Measurements from ENCODE around the gene MALRD1.

Gene MALRD1

DNA sequence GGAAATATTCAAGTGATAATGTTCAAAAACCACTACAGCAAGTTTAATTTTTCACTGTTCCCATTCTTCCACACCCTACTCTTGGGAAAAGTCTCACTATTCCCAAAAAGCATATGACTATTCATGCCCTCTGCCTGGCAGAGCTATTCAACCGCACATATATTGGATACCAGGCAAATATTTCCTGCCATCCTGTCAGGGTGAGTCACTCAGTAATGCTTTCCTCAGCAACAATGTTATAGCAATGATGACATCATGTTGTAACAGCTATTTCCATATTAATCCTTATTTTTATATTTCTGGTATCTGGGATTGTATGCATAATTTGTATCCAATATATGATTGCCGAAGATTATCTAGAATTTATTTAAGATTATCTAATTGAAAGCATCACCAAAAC is 653.6 kb downstream of the MALRD1 start:
- Histone ChIP-seq H3K9ac (ENCODE audit: low read length) (no peak overlapping the region), H3K27me3 (ENCODE audit: insufficient read depth, low read length) (no peaks in the 10 kb centered on the region), H3K27ac (ENCODE audit: low read depth, low read length, poor library complexity, severe bottlenecking) (no peak overlapping the region), H3K79me2 (ENCODE audit: insufficient read depth, low read length) (no peaks in the 10 kb centered on the region), H3K9me2 (ENCODE audit: low read depth, low read length) (no peaks in the 10 kb centered on the region), H3K9me3 (ENCODE audit: low read length) (no peaks in the 10 kb centered on the region), H3K4me3 (ENCODE audit: low read depth, low read length, poor library complexity, severe bottlenecking) (no peak overlapping the region), H3K4me2 (ENCODE audit: low read length) (no peak overlapping the region), H2AFZ (ENCODE audit: low read length) (no peak overlapping the region), H3K4me1 (ENCODE audit: insufficient read depth, low read length, severe bottlenecking) (no peaks in the 10 kb centered on the region), H3F3A (ENCODE audit: insufficient read depth, low read length) (no peaks in the 10 kb centered on the region), H3K36me3 (ENCODE audit: insufficient read depth, low read length) (no peaks in the 10 kb centered on the region), H4K20me1 (ENCODE audit: insufficient read depth, low read length) (no peaks in the 10 kb centered on the region)
- no peak for TF ChIP-seq EZH2 (IDR thresholded peaks at IDR 0.05; ENCODE audit: borderline replicate concordance, low read length)
- no peak for TF ChIP-seq CTCF (IDR thresholded peaks at IDR 0.05; ENCODE audit: low read length)

DNA sequence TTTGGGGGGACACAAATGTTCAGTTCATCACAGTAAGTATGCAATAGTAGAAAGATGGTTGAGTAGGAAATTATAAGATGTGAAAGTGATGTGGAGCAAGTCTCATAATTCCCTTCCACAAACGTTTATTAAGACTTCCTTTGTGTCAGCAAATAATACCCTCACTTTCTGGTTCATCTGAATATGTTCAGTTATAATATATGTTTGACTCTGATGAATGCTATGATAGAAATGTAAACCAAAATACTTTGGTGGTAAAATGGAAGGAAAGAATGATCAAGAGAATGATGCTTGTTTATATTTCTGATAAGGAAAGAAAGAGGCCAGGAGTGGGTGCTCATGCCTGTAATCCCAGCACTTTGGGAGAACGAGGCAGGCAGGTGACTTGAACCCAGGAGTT is 655.9 kb downstream of the MALRD1 start:
- no peak overlapping the region for H3K27ac ChIP-seq (ENCODE audit: low read depth, low read length, poor library complexity, severe bottlenecking)
- no peaks in the 10 kb centered on the region for H3K27me3 ChIP-seq (ENCODE audit: insufficient read depth, low read length)
- H3K4me2 ChIP-seq (ENCODE audit: low read length): no peak overlapping the region
- H3K9ac ChIP-seq (ENCODE audit: low read length): no peak overlapping the region
- H2AFZ ChIP-seq (ENCODE audit: low read length): no peak overlapping the region
- H3K79me2 ChIP-seq (ENCODE audit: insufficient read depth, low read length): no peaks in the 10 kb centered on the region
- TF ChIP-seq CTCF (IDR thresholded peaks at IDR 0.05; ENCODE audit: low read length): no peak
- no peak for TF ChIP-seq EZH2 (IDR thresholded peaks at IDR 0.05; ENCODE audit: borderline replicate concordance, low read length)
- H3K4me3 ChIP-seq (ENCODE audit: low read depth, low read length, poor library complexity, severe bottlenecking): no peak overlapping the region
- H3K9me2 ChIP-seq (ENCODE audit: low read depth, low read length): no peaks in the 10 kb centered on the region
- no peaks in the 10 kb centered on the region for H3F3A ChIP-seq (ENCODE audit: insufficient read depth, low read length)
- H3K36me3 ChIP-seq (ENCODE audit: insufficient read depth, low read length): no peaks in the 10 kb centered on the region
- no peaks in the 10 kb centered on the region for H3K9me3 ChIP-seq (ENCODE audit: low read length)
- H4K20me1 ChIP-seq (ENCODE audit: insufficient read depth, low read length): no peaks in the 10 kb centered on the region
- no peaks in the 10 kb centered on the region for H3K4me1 ChIP-seq (ENCODE audit: insufficient read depth, low read length, severe bottlenecking)

- Histone ChIP-seq H3K4me3 (ENCODE audit: low read depth, low read length, poor library complexity, severe bottlenecking) (no peak overlapping the region), H3F3A (ENCODE audit: insufficient read depth, low read length) (no peaks in the 10 kb centered on the region), H4K20me1 (ENCODE audit: insufficient read depth, low read length) (no peaks in the 10 kb centered on the region), H3K9ac (ENCODE audit: low read length) (no peak overlapping the region), H3K36me3 (ENCODE audit: insufficient read depth, low read length) (no peaks in the 10 kb centered on the region), H3K4me2 (ENCODE audit: low read length) (no peak overlapping the region), H3K9me2 (ENCODE audit: low read depth, low read length) (no peaks in the 10 kb centered on the region), H3K27me3 (ENCODE audit: insufficient read depth, low read length) (no peaks in the 10 kb centered on the region), H2AFZ (ENCODE audit: low read length) (no peak overlapping the region), H3K79me2 (ENCODE audit: insufficient read depth, low read length) (no peaks in the 10 kb centered on the region), H3K4me1 (ENCODE audit: insufficient read depth, low read length, severe bottlenecking) (no peaks in the 10 kb centered on the region), H3K9me3 (ENCODE audit: low read length) (no peaks in the 10 kb centered on the region), H3K27ac (ENCODE audit: low read depth, low read length, poor library complexity, severe bottlenecking) (no peak overlapping the region)
- TF ChIP-seq EZH2 (IDR thresholded peaks at IDR 0.05; ENCODE audit: borderline replicate concordance, low read length) (no peak), CTCF (IDR thresholded peaks at IDR 0.05; ENCODE audit: low read length) (no peak)
These were observed 656.6 kb downstream of the MALRD1 start for GRCh38 chr10:19705250-19705649.

All from OCI-LY1 (cell line).